GM12878 (cell line): Measurements from ENCODE around the gene PCDH15. TPM values are rescaled to one million over a fixed set of nuclear protein-coding genes. Genes with fewer than 3 reads are reported as not detected.

ENCODE experiments used
- ATAC-seq: fragments of 200-7000 bp; cut with Tn5 transposase; 3 replicates; pipeline ENCODE4 v1.9.1; 2020; ENCODE audit warnings: mild to moderate bottlenecking, moderate library complexity
- BruUV-seq: library from RNA; stranded (reverse); fragments of 400-500 nt; replicated peaks from 2 replicates; lab custom pipeline; 2021; lab: Mats Ljungman, UMichigan
- CTCF ChIA-PET: fragments of 300-600 bp; sonication (Branson Sonifier 250); formaldehyde crosslinking; extraction: SDS; loops from one replicate; lab custom pipeline; 2021; ENCODE audit warnings: inconsistent platforms; lab: Yijun Ruan, JAX
- POLR2A ChIA-PET: fragments of 350-600 bp; formaldehyde crosslinking; extraction: SDS; loops from one replicate; lab custom pipeline; 2021; ENCODE audit warnings: inconsistent platforms; lab: Charles Lee
- RAD21 ChIA-PET: fragments of 300-600 bp; sonication (Branson Sonifier 250); formaldehyde crosslinking; loops from one replicate; lab custom pipeline; 2023; ENCODE audit warnings: antibody characterized with exemption; ENCODE audit not compliant: unreplicated experiment; lab: Charles Lee
- SMC1A ChIA-PET: fragments of 300-600 bp; sonication (Branson Sonifier 250); formaldehyde crosslinking; loops from one replicate; lab custom pipeline; 2023; ENCODE audit not compliant: unreplicated experiment, uncharacterized antibody; lab: Charles Lee
- DNase-seq: peaks from one replicate; pipeline ENCODE4 v3.0.0-alpha.2; 2011; ENCODE audit warnings: low read depth, low spot score
- FAIRE-seq: peaks from 3 replicates; lab custom pipeline; 2011; peaks lifted over from hg19 to GRCh38; lab: Jason Lieb, UNC
- H2AFZ ChIP-seq: 2 replicates; pipeline ENCODE4 v1.6.0; 2011; ENCODE audit warnings: low read depth, low read length, control low read depth; ENCODE audit not compliant: control insufficient read depth
- H3K27ac ChIP-seq: 2 replicates; pipeline ENCODE4 v1.5.1; 2011; ENCODE audit warnings: control low read depth; ENCODE audit not compliant: control insufficient read depth, insufficient read depth
- H3K27me3 ChIP-seq, 2 experiments: replicated peaks in 1 of 2; 2 replicates each; pipeline versions ENCODE4 v1.6.0 to v1.6.1; 2011; ENCODE audit warnings: low read length in 1 of 2; ENCODE audit not compliant: control insufficient read depth in 2 of 2, insufficient read depth in 2 of 2
- H3K36me3 ChIP-seq, 2 experiments: 2 replicates each; pipeline ENCODE4 v1.5.1; 2011; ENCODE audit warnings: low read length in 1 of 2; ENCODE audit not compliant: control insufficient read depth in 2 of 2, insufficient read depth in 2 of 2
- H3K4me1 ChIP-seq: 2 replicates; pipeline ENCODE4 v1.6.1; 2011; ENCODE audit warnings: mild to moderate bottlenecking, low read length, moderate library complexity, mixed read lengths; ENCODE audit not compliant: control insufficient read depth, insufficient read depth
- H3K4me2 ChIP-seq: 2 replicates; pipeline ENCODE4 v1.6.0; 2011; ENCODE audit warnings: control low read depth; ENCODE audit not compliant: control insufficient read depth, insufficient read depth
- H3K4me3 ChIP-seq: fragments of 200-600 bp; sonication (generic); 2 replicates; pipeline ENCODE4 v1.5.1; 2016
- H3K79me2 ChIP-seq: 2 replicates; pipeline ENCODE4 v1.6.0; 2011; ENCODE audit warnings: low read length; ENCODE audit not compliant: control insufficient read depth, insufficient read depth
- H3K9ac ChIP-seq: 2 replicates; pipeline ENCODE4 v1.8.0; 2011; ENCODE audit warnings: low read length, control low read depth, mixed read lengths; ENCODE audit not compliant: control insufficient read depth, insufficient read depth
- H3K9me3 ChIP-seq: replicated peaks from 3 replicates; pipeline ENCODE4 v1.5.1; 2011; ENCODE audit warnings: mild to moderate bottlenecking, low read length; ENCODE audit not compliant: control insufficient read depth, insufficient read depth
- H4K20me1 ChIP-seq: 2 replicates; pipeline ENCODE4 v1.6.0; 2011; ENCODE audit not compliant: control insufficient read depth, insufficient read depth
- BCL11A ChIP-seq: IDR thresholded peaks from 2 replicates; pipeline ENCODE4 v1.6.1; 2011; ENCODE audit warnings: low read depth, low read length
- CHD1 ChIP-seq: IDR thresholded peaks from 2 replicates; pipeline ENCODE4 v1.6.1; 2012; ENCODE audit warnings: low read depth, low read length, improper control_type of control experiment
- FOS ChIP-seq: IDR thresholded peaks from 3 replicates; pipeline ENCODE4 v1.6.1; 2011; ENCODE audit warnings: borderline replicate concordance; ENCODE audit not compliant: insufficient read length; ENCODE audit errors: extremely low read depth
- HDAC6 ChIP-seq: fragments of 200-600 bp; sonication (generic); IDR thresholded peaks from one replicate; pipeline ENCODE4 v1.8.0; 2017; ENCODE audit warnings: antibody characterized with exemption; ENCODE audit not compliant: unreplicated experiment
- MLLT1 ChIP-seq: fragments of 450-650 bp; IDR thresholded peaks from 2 replicates; pipeline ENCODE4 v1.6.1; 2016; ENCODE audit warnings: mild to moderate bottlenecking
- MYC ChIP-seq: IDR thresholded peaks from 2 replicates; pipeline ENCODE4 v1.6.1; 2011; ENCODE audit warnings: mild to moderate bottlenecking, low read length, moderate library complexity, inconsistent platforms; ENCODE audit not compliant: insufficient read depth, insufficient replicate concordance, insufficient read length, severe bottlenecking
- NBN ChIP-seq: fragments of 450-650 bp; IDR thresholded peaks from 2 replicates; pipeline ENCODE4 v1.6.1; 2016
- NKRF ChIP-seq: fragments of 450-650 bp; conservative IDR thresholded peaks from 2 replicates; pipeline ENCODE4 v1.6.1; 2017; ENCODE audit warnings: mild to moderate bottlenecking, moderate library complexity
- PRDM15 ChIP-seq: fragments of 450-650 bp; formaldehyde crosslinking; IDR thresholded peaks from 2 replicates; pipeline ENCODE4 v1.4.0; 2020; ENCODE audit warnings: mild to moderate bottlenecking, moderate library complexity
- TBL1XR1 ChIP-seq: IDR thresholded peaks from 2 replicates; pipeline ENCODE4 v1.6.1; 2012; ENCODE audit warnings: low read depth, low read length, improper control_type of control experiment
- WRNIP1 ChIP-seq: IDR thresholded peaks from 2 replicates; pipeline ENCODE4 v1.6.1; 2011; ENCODE audit warnings: low read depth, low read length, improper control_type of control experiment, borderline replicate concordance
- ZBTB4 ChIP-seq: fragments of 450-650 bp; formaldehyde crosslinking; IDR thresholded peaks from 2 replicates; pipeline ENCODE4 v1.4.0; 2022; ENCODE audit warnings: mild to moderate bottlenecking, moderate library complexity
- ZZZ3 ChIP-seq: IDR thresholded peaks from 2 replicates; pipeline ENCODE4 v1.6.1; 2011; ENCODE audit warnings: low read depth; ENCODE audit not compliant: control insufficient read depth, insufficient read length
- WGBS: methylation state at CpG from one replicate; pipeline ENCODE4 v1.1.6; 2016; ENCODE audit warnings: low lambda C conversion rate; ENCODE audit not compliant: insufficient replicate concordance, insufficient coverage; ENCODE audit errors: missing lambda C conversion rate; 5-methylcytosine and 5-hydroxymethylcytosine counted together
- in situ Hi-C: fragments of 300-500 bp; cut with MboI; formaldehyde crosslinking; loops from 9 replicates; pipeline ENCODE4 v1.14.3; 2018; ENCODE audit warnings: mixed read lengths
- intact Hi-C: fragments of 100-400 bp; cut with micrococcal nuclease; formaldehyde crosslinking; loops from one replicate; pipeline ENCODE4 v1.14.2; 2022; ENCODE audit not compliant: unreplicated experiment
- polyA plus RNA-seq, 11 experiments: library from polyadenylated mRNA; depleted of rRNA in 4 of 11; unstranded in 6 of 11; stranded (reverse) in 5 of 11; fragments of >200 nt; fragmentation: Nextera tagmentation in 4 of 11; fragmentation: Illumina TruSeq in 1 of 11; extraction: Ambion mirVana in 4 of 11; extraction: Trizol in 1 of 11; gene quantifications; 1 replicate in 1 of 11; 2 replicates in 10 of 11; pipeline versions ENCODE4 v1.2.1 to v1.2.3, GENCODE V29; 2011 to 2016; ENCODE audit warnings: inconsistent platforms in 2 of 11, missing spikeins in 2 of 11, low read depth in 1 of 11
- total RNA-seq, 4 experiments: library from RNA; depleted of rRNA in 3 of 4; stranded (reverse); fragments of >200 nt in 3 of 4; fragmentation: Illumina TruSeq in 1 of 4; extraction: Trizol in 1 of 4; gene quantifications; 2 replicates each; pipeline versions ENCODE4 v1.2.1 to v1.2.3, GENCODE V29; 2013 to 2021

Gene PCDH15
- total and polyA plus RNA-seq, 10 of the 15 experiments (the other 5 are each of a cell fraction or from before 2014, with no cell fraction given), result 0.03 to 0.52 (median 0.07) TPM; not detected in 6

GRCh38 chr10:54710918-54711317 lies 90.1 kb downstream of the PCDH15 start (continued):
- TF ChIP-seq NKRF, result no peak
- TF ChIP-seq MLLT1, result no peak

GRCh38 chr10:54708591-54708990 lies 92.4 kb downstream of the PCDH15 start:
- in situ Hi-C loops, result no loop called here
- RAD21 ChIA-PET, result no interaction called here
- CTCF ChIA-PET, result no interaction called here
- no TSS peak for BruUV-seq
- WGBS, result 49% methylated on average over 8 of the region's 8 CpGs
- intact Hi-C loops, result no loop called here
- SMC1A ChIA-PET, result no interaction called here
- TF ChIP-seq FOS, result no peak
- no peak for TF ChIP-seq BCL11A
- no peak for TF ChIP-seq NBN
- TF ChIP-seq TBL1XR1, result no peak
- TF ChIP-seq ZBTB4 (CRISPR knock-in tag), result no peak
- TF ChIP-seq PRDM15 (CRISPR knock-in tag), result no peak
- TF ChIP-seq MYC, result no peak
- no peak for TF ChIP-seq ZZZ3
- TF ChIP-seq CHD1, result no peak
- TF ChIP-seq WRNIP1, result no peak
- TF ChIP-seq HDAC6, result no peak
- no peaks in the 10 kb centered on the region for H4K20me1 ChIP-seq
- no peaks in the 10 kb centered on the region for H3K4me1 ChIP-seq
- H3K27ac ChIP-seq, result no peak overlapping the region
- H3K27me3 ChIP-seq, result no peaks in the 10 kb centered on the region
- H3K9me3 ChIP-seq, result no peaks in the 10 kb centered on the region
- H3K36me3 ChIP-seq, result no peaks in the 10 kb centered on the region
- FAIRE-seq (no peak), ATAC-seq (no peak), DNase-seq (no peak)
- POLR2A ChIA-PET, result no interaction called here
- H3K9ac ChIP-seq, result no peak overlapping the region
- no peak overlapping the region for H3K4me2 ChIP-seq
- no peak overlapping the region for H3K4me3 ChIP-seq
- no peak overlapping the region for H2AFZ ChIP-seq
- no peaks in the 10 kb centered on the region for H3K79me2 ChIP-seq
